HEK293 (cell line): ENCODE results near the gene MRPL48.

ENCODE experiments used
- CTCF ChIA-PET: fragments of 350-600 bp; formaldehyde crosslinking; extraction: SDS; loops from one replicate; lab custom pipeline; 2021; ENCODE audit warnings: antibody characterized with exemption; lab: Yijun Ruan, JAX
- POLR2A ChIA-PET: fragments of 300-600 bp; formaldehyde crosslinking; extraction: SDS; loops from one replicate; lab custom pipeline; 2020; ENCODE audit warnings: antibody characterized with exemption, inconsistent platforms; lab: Yijun Ruan, JAX
- H3K27ac ChIP-seq: fragments of 200-500 bp; sonication (Bioruptor generic); 2 replicates; pipeline ENCODE4 v1.5.1; 2014; ENCODE audit warnings: low read depth, low read length, control low read depth, inconsistent platforms; ENCODE audit errors: extremely low read depth
- H3K36me3 ChIP-seq, 2 experiments: fragments of 200-500 bp in 1 of 2; sonication (Bioruptor generic) in 1 of 2; 1 replicate in 1 of 2; 2 replicates in 1 of 2; pipeline ENCODE4 v1.5.1; 2014 to 2017; ENCODE audit warnings: inconsistent platforms in 2 of 2, low read length in 2 of 2; ENCODE audit not compliant: control insufficient read depth in 2 of 2, insufficient read depth in 1 of 2
- H3K4me1 ChIP-seq: fragments of 200-500 bp; sonication (Bioruptor generic); 2 replicates; pipeline ENCODE4 v1.5.1; 2014; ENCODE audit warnings: mild to moderate bottlenecking, low read length, inconsistent platforms; ENCODE audit not compliant: control insufficient read depth, insufficient read depth
- H3K4me3 ChIP-seq: 2 replicates; pipeline ENCODE4 v1.5.1; 2011; ENCODE audit warnings: low read depth, mild to moderate bottlenecking, control low read depth, low read length, moderate library complexity
- H3K9me3 ChIP-seq: fragments of 200-500 bp; sonication (Bioruptor generic); 2 replicates; pipeline ENCODE4 v1.5.1; 2014; ENCODE audit warnings: low read depth, low read length, inconsistent platforms; ENCODE audit not compliant: control insufficient read depth, insufficient read depth
- KLF16 ChIP-seq: fragments of 450-650 bp; formaldehyde crosslinking; IDR thresholded peaks from 2 replicates; pipeline ENCODE4 v1.5.1; 2017; ENCODE audit warnings: missing biosample characterization, missing genetic modification characterization
- ZNF202 ChIP-seq: fragments of 450-650 bp; formaldehyde crosslinking; IDR thresholded peaks from 2 replicates; pipeline ENCODE4 v1.5.1; 2016; ENCODE audit warnings: missing biosample characterization, missing genetic modification characterization, borderline replicate concordance
- ZNF248 ChIP-seq: fragments of 450-650 bp; formaldehyde crosslinking; IDR thresholded peaks from 2 replicates; pipeline ENCODE4 v1.5.1; 2017; ENCODE audit warnings: missing biosample characterization, missing genetic modification characterization
- ZNF423 ChIP-seq: fragments of 450-650 bp; formaldehyde crosslinking; IDR thresholded peaks from 2 replicates; pipeline ENCODE4 v1.5.1; 2016; ENCODE audit warnings: missing biosample characterization, missing genetic modification characterization
- ZNF433 ChIP-seq: fragments of 450-650 bp; formaldehyde crosslinking; IDR thresholded peaks from 2 replicates; pipeline ENCODE4 v1.5.1; 2016; ENCODE audit warnings: missing biosample characterization, missing genetic modification characterization, low read depth
- ZNF513 ChIP-seq: fragments of 450-650 bp; IDR thresholded peaks from 2 replicates; pipeline ENCODE4 v1.5.1; 2018; ENCODE audit warnings: missing biosample characterization, missing genetic modification characterization
- ZNF560 ChIP-seq: fragments of 450-650 bp; formaldehyde crosslinking; IDR thresholded peaks from 2 replicates; pipeline ENCODE4 v1.5.1; 2017; ENCODE audit warnings: missing biosample characterization, missing genetic modification characterization, borderline replicate concordance
- ZNF571 ChIP-seq: fragments of 450-650 bp; formaldehyde crosslinking; IDR thresholded peaks from 2 replicates; pipeline ENCODE4 v1.5.0; 2017; ENCODE audit warnings: missing biosample characterization, missing genetic modification characterization
- ZNF792 ChIP-seq: fragments of 450-650 bp; formaldehyde crosslinking; IDR thresholded peaks from 2 replicates; pipeline ENCODE4 v1.5.1; 2016; ENCODE audit warnings: missing biosample characterization, missing genetic modification characterization
- TF ChIP-seq, protein P1 (sequence below): fragments of 450-650 bp; formaldehyde crosslinking; IDR thresholded peaks from 2 replicates; pipeline ENCODE4 v1.5.1; 2017; ENCODE audit warnings: missing biosample characterization, missing genetic modification characterization
- TF ChIP-seq, protein P2 (sequence below): fragments of 450-650 bp; formaldehyde crosslinking; IDR thresholded peaks from 2 replicates; pipeline ENCODE4 v1.5.1; 2016; ENCODE audit warnings: missing biosample characterization, missing genetic modification characterization
- TF ChIP-seq, protein P3 (sequence below): fragments of 450-650 bp; formaldehyde crosslinking; IDR thresholded peaks from 2 replicates; pipeline ENCODE4 v1.5.1; 2016; ENCODE audit warnings: missing biosample characterization, missing genetic modification characterization

The MRPL48 gene

DNA sequence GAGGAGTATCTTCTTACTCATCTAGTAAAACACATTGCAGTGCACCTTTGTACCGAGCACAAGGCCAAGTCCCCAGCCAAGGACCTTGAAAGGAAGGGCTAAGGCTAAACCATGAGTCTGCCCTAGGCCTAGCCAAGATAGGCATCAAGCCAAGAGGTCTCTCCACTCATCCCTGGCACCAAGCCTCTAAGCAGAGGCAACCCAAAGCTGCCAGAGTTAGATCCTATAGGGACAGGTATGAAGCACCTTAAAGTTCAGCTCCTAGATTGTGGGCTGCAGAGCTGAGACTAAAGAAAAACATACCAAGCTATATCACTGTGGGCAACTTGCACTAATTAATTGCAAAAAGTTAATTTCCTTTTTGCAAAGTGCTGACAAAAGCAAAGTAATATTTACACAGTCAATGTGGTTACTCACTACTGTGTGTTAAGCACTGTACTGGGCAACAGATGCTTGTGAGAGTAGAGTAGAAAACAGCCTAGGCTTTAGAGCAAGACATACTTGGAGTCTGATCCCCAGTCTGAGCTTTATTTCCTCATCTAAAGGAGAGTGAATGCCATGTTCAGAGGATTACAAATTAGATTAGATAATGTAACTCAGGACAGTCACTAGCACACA, 81.8 kb downstream of the MRPL48 start (continued):
- TF ChIP-seq KLF16: no peak

DNA sequence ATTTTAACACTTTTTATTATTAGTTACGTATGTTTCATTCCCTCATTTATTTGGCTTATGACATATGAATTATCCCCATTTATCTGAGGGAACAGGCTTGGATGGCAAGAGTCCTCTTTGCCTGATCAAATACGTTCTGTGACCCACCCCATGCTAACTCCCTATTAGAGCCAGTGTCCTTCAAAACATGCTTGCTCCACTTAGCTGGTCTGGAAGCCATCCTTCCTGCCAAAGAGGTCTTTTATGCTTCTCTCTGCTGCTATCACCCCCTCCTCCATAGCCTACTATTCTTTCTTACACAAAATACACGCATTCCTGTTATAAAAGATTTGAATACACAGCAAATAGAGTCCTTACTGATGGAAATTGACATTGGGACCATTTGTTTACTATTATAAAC, 82.6 kb downstream of the MRPL48 start:
- no peak overlapping the region for H3K4me3 ChIP-seq
- TF ChIP-seq ZNF423 (tag by site-specific recombination) (no peak), ZNF202 (no peak), ZNF560 (no peak), ZNF248 (tag by site-specific recombination) (no peak), ZNF571 (tag by site-specific recombination) (no peak), ZNF433 (no peak), ZNF792 (tag by site-specific recombination) (no peak), ZNF513 (no peak)
- TF ChIP-seq, protein P1, sequence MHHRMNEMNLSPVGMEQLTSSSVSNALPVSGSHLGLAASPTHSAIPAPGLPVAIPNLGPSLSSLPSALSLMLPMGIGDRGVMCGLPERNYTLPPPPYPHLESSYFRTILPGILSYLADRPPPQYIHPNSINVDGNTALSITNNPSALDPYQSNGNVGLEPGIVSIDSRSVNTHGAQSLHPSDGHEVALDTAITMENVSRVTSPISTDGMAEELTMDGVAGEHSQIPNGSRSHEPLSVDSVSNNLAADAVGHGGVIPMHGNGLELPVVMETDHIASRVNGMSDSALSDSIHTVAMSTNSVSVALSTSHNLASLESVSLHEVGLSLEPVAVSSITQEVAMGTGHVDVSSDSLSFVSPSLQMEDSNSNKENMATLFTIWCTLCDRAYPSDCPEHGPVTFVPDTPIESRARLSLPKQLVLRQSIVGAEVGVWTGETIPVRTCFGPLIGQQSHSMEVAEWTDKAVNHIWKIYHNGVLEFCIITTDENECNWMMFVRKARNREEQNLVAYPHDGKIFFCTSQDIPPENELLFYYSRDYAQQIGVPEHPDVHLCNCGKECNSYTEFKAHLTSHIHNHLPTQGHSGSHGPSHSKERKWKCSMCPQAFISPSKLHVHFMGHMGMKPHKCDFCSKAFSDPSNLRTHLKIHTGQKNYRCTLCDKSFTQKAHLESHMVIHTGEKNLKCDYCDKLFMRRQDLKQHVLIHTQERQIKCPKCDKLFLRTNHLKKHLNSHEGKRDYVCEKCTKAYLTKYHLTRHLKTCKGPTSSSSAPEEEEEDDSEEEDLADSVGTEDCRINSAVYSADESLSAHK: no peak
- TF ChIP-seq, protein P2, sequence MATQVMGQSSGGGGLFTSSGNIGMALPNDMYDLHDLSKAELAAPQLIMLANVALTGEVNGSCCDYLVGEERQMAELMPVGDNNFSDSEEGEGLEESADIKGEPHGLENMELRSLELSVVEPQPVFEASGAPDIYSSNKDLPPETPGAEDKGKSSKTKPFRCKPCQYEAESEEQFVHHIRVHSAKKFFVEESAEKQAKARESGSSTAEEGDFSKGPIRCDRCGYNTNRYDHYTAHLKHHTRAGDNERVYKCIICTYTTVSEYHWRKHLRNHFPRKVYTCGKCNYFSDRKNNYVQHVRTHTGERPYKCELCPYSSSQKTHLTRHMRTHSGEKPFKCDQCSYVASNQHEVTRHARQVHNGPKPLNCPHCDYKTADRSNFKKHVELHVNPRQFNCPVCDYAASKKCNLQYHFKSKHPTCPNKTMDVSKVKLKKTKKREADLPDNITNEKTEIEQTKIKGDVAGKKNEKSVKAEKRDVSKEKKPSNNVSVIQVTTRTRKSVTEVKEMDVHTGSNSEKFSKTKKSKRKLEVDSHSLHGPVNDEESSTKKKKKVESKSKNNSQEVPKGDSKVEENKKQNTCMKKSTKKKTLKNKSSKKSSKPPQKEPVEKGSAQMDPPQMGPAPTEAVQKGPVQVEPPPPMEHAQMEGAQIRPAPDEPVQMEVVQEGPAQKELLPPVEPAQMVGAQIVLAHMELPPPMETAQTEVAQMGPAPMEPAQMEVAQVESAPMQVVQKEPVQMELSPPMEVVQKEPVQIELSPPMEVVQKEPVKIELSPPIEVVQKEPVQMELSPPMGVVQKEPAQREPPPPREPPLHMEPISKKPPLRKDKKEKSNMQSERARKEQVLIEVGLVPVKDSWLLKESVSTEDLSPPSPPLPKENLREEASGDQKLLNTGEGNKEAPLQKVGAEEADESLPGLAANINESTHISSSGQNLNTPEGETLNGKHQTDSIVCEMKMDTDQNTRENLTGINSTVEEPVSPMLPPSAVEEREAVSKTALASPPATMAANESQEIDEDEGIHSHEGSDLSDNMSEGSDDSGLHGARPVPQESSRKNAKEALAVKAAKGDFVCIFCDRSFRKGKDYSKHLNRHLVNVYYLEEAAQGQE (tag by site-specific recombination): no peak
- TF ChIP-seq, protein P3, sequence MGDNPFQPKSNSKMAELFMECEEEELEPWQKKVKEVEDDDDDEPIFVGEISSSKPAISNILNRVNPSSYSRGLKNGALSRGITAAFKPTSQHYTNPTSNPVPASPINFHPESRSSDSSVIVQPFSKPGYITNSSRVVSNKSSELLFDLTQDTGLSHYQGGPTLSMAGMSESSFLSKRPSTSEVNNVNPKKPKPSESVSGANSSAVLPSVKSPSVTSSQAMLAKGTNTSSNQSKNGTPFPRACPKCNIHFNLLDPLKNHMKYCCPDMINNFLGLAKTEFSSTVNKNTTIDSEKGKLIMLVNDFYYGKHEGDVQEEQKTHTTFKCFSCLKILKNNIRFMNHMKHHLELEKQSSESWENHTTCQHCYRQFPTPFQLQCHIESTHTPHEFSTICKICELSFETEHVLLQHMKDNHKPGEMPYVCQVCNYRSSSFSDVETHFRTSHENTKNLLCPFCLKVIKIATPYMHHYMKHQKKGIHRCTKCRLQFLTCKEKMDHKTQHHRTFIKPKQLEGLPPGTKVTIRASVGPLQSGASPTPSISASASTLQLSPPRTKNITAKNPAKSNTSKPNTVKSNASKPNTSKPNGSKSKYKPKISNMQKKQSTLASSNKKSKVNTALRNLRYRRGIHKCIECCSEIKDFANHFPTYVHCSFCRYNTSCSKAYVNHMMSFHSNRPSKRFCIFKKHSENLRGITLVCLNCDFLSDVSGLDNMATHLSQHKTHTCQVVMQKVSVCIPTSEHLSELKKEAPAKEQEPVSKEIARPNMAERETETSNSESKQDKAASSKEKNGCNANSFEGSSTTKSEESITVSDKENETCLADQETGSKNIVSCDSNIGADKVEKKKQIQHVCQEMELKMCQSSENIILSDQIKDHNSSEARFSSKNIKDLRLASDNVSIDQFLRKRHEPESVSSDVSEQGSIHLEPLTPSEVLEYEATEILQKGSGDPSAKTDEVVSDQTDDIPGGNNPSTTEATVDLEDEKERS (tag by site-specific recombination): no peak
- no peak overlapping the region for H3K27ac ChIP-seq
- H3K36me3 ChIP-seq: peaks cover 19 to 54% of the 10 kb centered on the region in 2 experiments; a peak in 2 of 3 replicates
- CTCF ChIA-PET: interaction anchor here (0.7 kb wide), 1 partner anchor 745 kb away, joined by 3 read pairs; no protein-coding TSS in a partner anchor
- POLR2A ChIA-PET: interaction anchor here (1.8 kb wide), 1 partner anchor 91 kb away, joined by 6 read pairs; no protein-coding TSS in a partner anchor
- H3K9me3 ChIP-seq: no peaks in the 10 kb centered on the region
- H3K4me1 ChIP-seq: no peaks in the 10 kb centered on the region
